ENCODE measurements around the gene MTRFR.
"Not testable (repeated sequence)": the region's sequence is repeated elsewhere in the genome, so short reads cannot be mapped to it uniquely, and the experiment has no call there.

MTRFR gene

DNA sequence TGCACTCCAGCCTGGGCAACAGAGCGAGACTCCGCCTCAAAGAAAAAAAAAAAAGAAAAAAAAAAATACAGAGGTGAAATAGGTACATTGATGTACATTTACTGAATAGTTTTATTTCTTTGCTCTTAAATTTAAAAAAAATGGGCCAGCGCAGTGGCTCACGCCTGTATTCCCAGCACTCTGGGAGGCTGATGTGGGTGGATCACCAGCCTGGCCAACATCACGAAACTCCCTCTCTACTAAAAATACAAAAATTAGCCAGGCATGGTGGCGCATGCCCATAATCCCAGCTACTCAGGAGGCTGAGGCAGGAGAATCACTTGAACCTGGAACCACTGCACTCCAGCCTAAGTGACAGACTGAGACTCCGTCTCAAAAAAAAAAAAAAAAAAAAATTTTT, 25.4 kb upstream of the MTRFR start:
- DNase-seq; H3K36me3 ChIP-seq (replicated peaks; ENCODE audit: insufficient read depth, low read length); H3K79me2 ChIP-seq (ENCODE audit: low read length); H3K27me3 ChIP-seq (replicated peaks; ENCODE audit: insufficient read depth, low read length); H3K4me1 ChIP-seq (ENCODE audit: low read length); H3F3A ChIP-seq (ENCODE audit: insufficient read depth, low read length); H3K9me3 ChIP-seq (replicated peaks; ENCODE audit: insufficient read depth, low read length); H3K4me3 ChIP-seq (ENCODE audit: low read length); H3K9me2 ChIP-seq (replicated peaks; ENCODE audit: insufficient read depth, low read length); H4K20me1 ChIP-seq (ENCODE audit: insufficient read depth, low read length); H3K27ac ChIP-seq (ENCODE audit: low read length); H2AFZ ChIP-seq (ENCODE audit: low read length); H3K4me2 ChIP-seq (ENCODE audit: low read depth, low read length); H3K9ac ChIP-seq (ENCODE audit: low read length): not testable (repeated sequence)

DNA sequence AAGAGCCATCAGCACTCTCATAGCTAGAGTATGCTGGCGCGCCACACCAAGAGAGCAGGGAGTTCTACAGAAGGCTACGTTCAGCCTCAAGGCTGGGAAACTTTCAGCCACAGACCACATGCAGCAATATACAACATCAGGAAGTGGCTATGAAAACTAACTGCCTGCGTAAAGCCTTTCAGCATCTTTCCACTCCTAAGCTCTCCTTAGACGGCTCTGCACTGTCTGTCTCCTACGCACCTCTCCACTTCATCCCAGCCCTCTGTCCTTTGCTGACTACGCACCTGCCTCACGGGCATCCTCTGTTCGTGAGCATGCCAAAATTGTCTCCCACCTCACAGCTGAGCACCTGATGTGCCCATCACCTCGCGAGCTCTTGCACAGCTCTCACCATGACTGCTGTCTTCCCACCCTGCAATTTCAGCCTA, 10.0 kb upstream of the MTRFR start:
- Histone ChIP-seq H2AFZ (ENCODE audit: low read length) (no peak overlapping the region), H3K36me3 (replicated peaks; ENCODE audit: insufficient read depth, low read length) (no peaks in the 10 kb centered on the region), H3K4me2 (ENCODE audit: low read depth, low read length) (no peak overlapping the region), H3K4me3 (ENCODE audit: low read length) (no peak overlapping the region), H4K20me1 (ENCODE audit: insufficient read depth, low read length) (no peaks in the 10 kb centered on the region), H3K79me2 (ENCODE audit: low read length) (peaks cover 15% of the 10 kb centered on the region), H3K27ac (ENCODE audit: low read length) (no peak overlapping the region), H3K9ac (ENCODE audit: low read length) (no peak overlapping the region), H3F3A (ENCODE audit: insufficient read depth, low read length) (no peaks in the 10 kb centered on the region), H3K9me2 (replicated peaks; ENCODE audit: insufficient read depth, low read length) (no peaks in the 10 kb centered on the region), H3K9me3 (replicated peaks; ENCODE audit: insufficient read depth, low read length) (no peaks in the 10 kb centered on the region), H3K4me1 (ENCODE audit: low read length) (no peaks in the 10 kb centered on the region), H3K27me3 (replicated peaks; ENCODE audit: insufficient read depth, low read length) (no peaks in the 10 kb centered on the region)
- TF ChIP-seq EZH2 (optimal IDR thresholded peaks at IDR 0.05; ENCODE audit: low read depth, low read length) (no peak), EZH2phosphoT487 (IDR thresholded peaks at IDR 0.05; ENCODE audit: low read length) (no peak)
- TF ChIP-seq, protein P1, sequence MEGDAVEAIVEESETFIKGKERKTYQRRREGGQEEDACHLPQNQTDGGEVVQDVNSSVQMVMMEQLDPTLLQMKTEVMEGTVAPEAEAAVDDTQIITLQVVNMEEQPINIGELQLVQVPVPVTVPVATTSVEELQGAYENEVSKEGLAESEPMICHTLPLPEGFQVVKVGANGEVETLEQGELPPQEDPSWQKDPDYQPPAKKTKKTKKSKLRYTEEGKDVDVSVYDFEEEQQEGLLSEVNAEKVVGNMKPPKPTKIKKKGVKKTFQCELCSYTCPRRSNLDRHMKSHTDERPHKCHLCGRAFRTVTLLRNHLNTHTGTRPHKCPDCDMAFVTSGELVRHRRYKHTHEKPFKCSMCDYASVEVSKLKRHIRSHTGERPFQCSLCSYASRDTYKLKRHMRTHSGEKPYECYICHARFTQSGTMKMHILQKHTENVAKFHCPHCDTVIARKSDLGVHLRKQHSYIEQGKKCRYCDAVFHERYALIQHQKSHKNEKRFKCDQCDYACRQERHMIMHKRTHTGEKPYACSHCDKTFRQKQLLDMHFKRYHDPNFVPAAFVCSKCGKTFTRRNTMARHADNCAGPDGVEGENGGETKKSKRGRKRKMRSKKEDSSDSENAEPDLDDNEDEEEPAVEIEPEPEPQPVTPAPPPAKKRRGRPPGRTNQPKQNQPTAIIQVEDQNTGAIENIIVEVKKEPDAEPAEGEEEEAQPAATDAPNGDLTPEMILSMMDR (IDR thresholded peaks at IDR 0.05; ENCODE audit: low read length), result no peak
- DNase-seq, result no peak

DNA sequence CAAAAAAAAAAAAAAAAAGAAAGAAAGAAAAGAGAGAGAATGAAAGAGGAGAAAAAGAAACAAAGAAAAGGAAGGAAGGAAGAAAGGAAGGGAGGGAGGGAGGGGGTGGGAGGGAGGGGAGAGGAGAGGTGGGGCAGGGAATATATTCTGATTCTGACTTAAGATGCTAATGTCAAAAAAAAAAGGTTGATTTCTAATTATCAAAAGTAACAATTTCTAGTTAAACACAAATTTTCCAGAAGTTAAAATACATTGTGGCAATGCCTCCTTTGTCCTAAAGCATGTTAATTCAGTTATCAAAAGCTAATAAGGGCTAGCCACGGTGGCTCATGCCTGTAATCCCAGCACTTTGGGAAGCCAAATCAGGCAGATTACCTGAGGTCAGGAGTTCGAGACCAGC, 7.8 kb upstream of the MTRFR start:
- no peak for TF ChIP-seq EZH2 (optimal IDR thresholded peaks at IDR 0.05; ENCODE audit: low read depth, low read length)
- TF ChIP-seq, protein P1 (IDR thresholded peaks at IDR 0.05; ENCODE audit: low read length), result no peak
- no peak for TF ChIP-seq EZH2phosphoT487 (IDR thresholded peaks at IDR 0.05; ENCODE audit: low read length)
- Histone ChIP-seq H3K9me3 (replicated peaks; ENCODE audit: insufficient read depth, low read length) (no peaks in the 10 kb centered on the region), H3K9me2 (replicated peaks; ENCODE audit: insufficient read depth, low read length) (no peaks in the 10 kb centered on the region), H3K4me3 (ENCODE audit: low read length) (no peak overlapping the region), H4K20me1 (ENCODE audit: insufficient read depth, low read length) (no peaks in the 10 kb centered on the region), H3K79me2 (ENCODE audit: low read length) (peaks cover 27% of the 10 kb centered on the region), H3K27ac (ENCODE audit: low read length) (no peak overlapping the region), H2AFZ (ENCODE audit: low read length) (no peak overlapping the region), H3F3A (ENCODE audit: insufficient read depth, low read length) (0 out of 2 replicates have a peak, but pooled peaks cover 7% of the 10 kb centered on the region), H3K4me1 (ENCODE audit: low read length) (peaks cover 3% of the 10 kb centered on the region; the same call in 1 of the 2 replicates), H3K4me2 (ENCODE audit: low read depth, low read length) (no peak overlapping the region), H3K27me3 (replicated peaks; ENCODE audit: insufficient read depth, low read length) (no peaks in the 10 kb centered on the region), H3K9ac (ENCODE audit: low read length) (no peak overlapping the region), H3K36me3 (replicated peaks; ENCODE audit: insufficient read depth, low read length) (no peaks in the 10 kb centered on the region)
- no peak for DNase-seq

DNA sequence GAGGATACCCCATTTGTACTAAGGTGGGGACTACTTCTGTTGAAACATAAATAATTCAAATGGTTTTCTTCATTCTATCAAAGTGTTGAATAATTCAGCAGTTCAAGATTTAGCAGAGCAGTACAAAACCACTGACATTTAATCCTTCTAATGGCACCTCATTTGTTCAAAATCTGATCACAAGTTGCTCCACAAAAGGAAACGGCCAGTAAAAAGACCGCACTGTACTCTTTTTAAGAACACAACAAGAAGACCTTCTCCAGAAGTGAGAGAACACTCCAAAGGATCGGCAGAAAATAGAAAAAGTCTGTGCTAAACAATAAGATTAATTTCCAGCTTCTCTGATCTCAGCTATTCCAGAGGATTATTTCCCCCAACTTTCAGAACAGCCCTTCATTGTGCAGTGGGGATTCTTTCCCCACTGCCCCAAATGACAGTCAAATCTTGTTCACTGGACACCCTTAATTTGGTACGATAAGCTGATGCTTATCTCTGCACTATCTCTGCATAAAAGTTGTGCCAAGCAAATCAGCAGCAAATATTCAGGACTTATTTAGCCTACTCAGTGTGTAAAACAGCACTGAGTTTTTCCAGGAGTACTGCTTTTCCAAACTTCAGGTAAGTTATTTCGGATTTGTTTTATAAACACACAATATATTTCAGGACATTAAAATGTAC, 5.5 kb upstream of the MTRFR start:
- Histone ChIP-seq H3K9me3 (replicated peaks; ENCODE audit: insufficient read depth, low read length) (no peaks in the 10 kb centered on the region), H3K27me3 (replicated peaks; ENCODE audit: insufficient read depth, low read length) (no peaks in the 10 kb centered on the region), H4K20me1 (ENCODE audit: insufficient read depth, low read length) (no peaks in the 10 kb centered on the region), H3K4me2 (ENCODE audit: low read depth, low read length) (no peak overlapping the region), H3K4me3 (ENCODE audit: low read length) (no peak overlapping the region), H3K4me1 (ENCODE audit: low read length) (peaks cover 6% of the 10 kb centered on the region; the same call in 1 of the 2 replicates), H3K27ac (ENCODE audit: low read length) (no peak overlapping the region), H3K9ac (ENCODE audit: low read length) (no peak overlapping the region), H3K79me2 (ENCODE audit: low read length) (peaks cover 48% of the 10 kb centered on the region), H3K36me3 (replicated peaks; ENCODE audit: insufficient read depth, low read length) (no peaks in the 10 kb centered on the region), H3F3A (ENCODE audit: insufficient read depth, low read length) (0 out of 2 replicates have a peak, but pooled peaks cover 7% of the 10 kb centered on the region), H3K9me2 (replicated peaks; ENCODE audit: insufficient read depth, low read length) (no peaks in the 10 kb centered on the region), H2AFZ (ENCODE audit: low read length) (no peak overlapping the region)
- TF ChIP-seq EZH2phosphoT487 (IDR thresholded peaks at IDR 0.05; ENCODE audit: low read length) (no peak), EZH2 (optimal IDR thresholded peaks at IDR 0.05; ENCODE audit: low read depth, low read length) (no peak)
- TF ChIP-seq, protein P1 (IDR thresholded peaks at IDR 0.05; ENCODE audit: low read length), result no peak
- DNase-seq, result no peak
